PC-9 (cell line): ENCODE results near the gene ZNF526. TPM values are rescaled to one million over a fixed set of nuclear protein-coding genes. Genes with fewer than 3 reads are reported as not detected.

Experiments
- BruUV-seq: library from RNA; stranded (reverse); fragments of 400-500 nt; replicated peaks from 2 replicates; lab custom pipeline; 2021; lab: Mats Ljungman, UMichigan
- CTCF ChIA-PET: fragments of 300-600 bp; sonication (Branson Sonifier 250); formaldehyde crosslinking; loops from one replicate; lab custom pipeline; 2022; ENCODE audit warnings: antibody characterized with exemption; lab: Charles Lee
- POLR2A ChIA-PET: fragments of 300-600 bp; sonication (Branson Sonifier 250); formaldehyde crosslinking; loops from one replicate; lab custom pipeline; 2022; ENCODE audit warnings: antibody characterized with exemption; ENCODE audit not compliant: unreplicated experiment; lab: Charles Lee
- DNase-seq, 2 experiments: peaks; one replicate each; pipeline versions ENCODE4 v3.0.0 to v3.0.0-alpha.2; 2015 to 2022; ENCODE audit warnings: mixed read lengths in 1 of 2
- H2AFZ ChIP-seq: fragments of 200-600 bp; sonication (generic); 2 replicates; pipeline ENCODE4 v1.8.1; 2017; ENCODE audit warnings: antibody characterized with exemption
- H3F3A ChIP-seq: fragments of 200-600 bp; sonication (generic); 2 replicates; pipeline ENCODE4 v1.8.1; 2017; ENCODE audit warnings: antibody characterized with exemption, mild to moderate bottlenecking, low read depth; ENCODE audit not compliant: insufficient read depth
- H3K27ac ChIP-seq: fragments of 200-600 bp; sonication (generic); 2 replicates; pipeline ENCODE4 v1.6.1; 2016; ENCODE audit warnings: mixed run types
- H3K27me3 ChIP-seq: fragments of 200-600 bp; sonication (generic); 2 replicates; pipeline ENCODE4 v1.6.1; 2016; ENCODE audit warnings: low read depth, mixed run types; ENCODE audit not compliant: insufficient read depth
- H3K36me3 ChIP-seq: fragments of 200-600 bp; sonication (generic); 2 replicates; pipeline ENCODE4 v1.6.1; 2016; ENCODE audit warnings: low read depth, mixed run types
- H3K4me1 ChIP-seq: fragments of 200-600 bp; sonication (generic); replicated peaks from 2 replicates; pipeline ENCODE4 v1.6.1; 2016; ENCODE audit warnings: mixed run types; ENCODE audit not compliant: insufficient read depth
- H3K4me2 ChIP-seq: fragments of 200-600 bp; sonication (generic); 2 replicates; pipeline ENCODE4 v1.6.1; 2017; ENCODE audit warnings: mixed run types
- H3K4me3 ChIP-seq: fragments of 200-600 bp; sonication (generic); 2 replicates; pipeline ENCODE4 v1.6.1; 2016; ENCODE audit warnings: mixed run types
- H3K79me2 ChIP-seq: fragments of 200-600 bp; sonication (generic); 2 replicates; pipeline ENCODE4 v1.6.1; 2017; ENCODE audit warnings: low read depth, mixed run types
- H3K9me2 ChIP-seq: fragments of 200-600 bp; sonication (generic); 2 replicates; pipeline ENCODE4 v1.8.1; 2017; ENCODE audit warnings: mild to moderate bottlenecking; ENCODE audit not compliant: insufficient read depth
- H3K9me3 ChIP-seq: fragments of 200-600 bp; sonication (generic); 2 replicates; pipeline ENCODE4 v1.8.1; 2016; ENCODE audit warnings: low read depth; ENCODE audit not compliant: insufficient read depth
- H4K20me1 ChIP-seq: fragments of 200-600 bp; sonication (generic); 2 replicates; pipeline ENCODE4 v1.8.1; 2017; ENCODE audit not compliant: insufficient read depth
- EZH2 ChIP-seq: fragments of 200-600 bp; sonication (generic); IDR thresholded peaks from 2 replicates; pipeline ENCODE4 v1.8.0; 2017; ENCODE audit warnings: antibody characterized with exemption, low read depth
- intact Hi-C: fragments of 100-400 bp; cut with micrococcal nuclease; formaldehyde crosslinking; loops from one replicate; pipeline ENCODE4 v1.10.0; 2022; ENCODE audit not compliant: unreplicated experiment
- total RNA-seq: library from RNA; stranded (reverse); gene quantifications from 2 replicates; pipeline ENCODE4 v1.2.3, GENCODE V29; 2021
- TF ChIP-seq, protein P1 (sequence below): fragments of 200-600 bp; sonication (generic); conservative IDR thresholded peaks from 2 replicates; pipeline ENCODE4 v1.6.1; 2017; ENCODE audit warnings: mixed run types, antibody characterized with exemption, mild to moderate bottlenecking, moderate library complexity

The ZNF526 gene
- total RNA-seq, 1 experiment from 2014 or later, result 13.4 TPM

DNA sequence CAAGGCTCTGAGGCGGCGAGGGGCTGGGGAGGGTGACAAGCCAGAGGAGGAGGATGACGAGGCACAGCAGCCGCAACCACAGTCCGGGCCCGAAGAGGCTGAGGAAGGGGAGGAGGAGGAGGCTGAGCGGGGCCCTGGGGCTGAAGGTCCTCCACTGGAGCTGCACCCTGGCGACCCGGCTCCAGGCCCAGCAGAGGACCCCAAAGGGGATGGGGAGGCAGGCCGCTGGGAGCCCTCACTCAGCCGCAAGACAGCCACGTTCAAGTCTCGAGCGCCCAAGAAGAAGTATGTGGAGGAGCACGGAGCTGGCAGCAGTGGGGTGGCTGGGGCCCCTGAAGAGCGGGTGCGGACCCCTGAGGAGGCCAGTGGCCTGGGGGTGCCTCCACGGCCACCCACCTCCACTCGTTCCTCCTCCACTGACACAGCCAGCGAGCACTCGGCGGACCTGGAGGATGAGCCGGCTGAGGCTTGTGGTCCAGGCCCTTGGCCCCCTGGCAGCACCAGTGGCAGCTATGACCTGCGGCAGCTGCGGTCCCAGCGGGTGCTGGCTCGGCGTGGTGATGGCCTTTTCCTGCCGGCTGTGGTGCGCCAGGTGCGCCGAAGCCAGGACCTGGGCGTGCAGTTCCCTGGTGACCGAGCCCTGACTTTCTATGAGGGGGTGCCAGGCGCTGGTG, 51.9 kb downstream of the ZNF526 start:
- Histone ChIP-seq H3K4me3 (no peak overlapping the region), H3K79me2 (peaks cover 19% of the 10 kb centered on the region), H3K27ac (no peak overlapping the region), H2AFZ (no peak overlapping the region), H3K9me2 (no peaks in the 10 kb centered on the region), H3K4me2 (no peak overlapping the region), H3K27me3 (no peaks in the 10 kb centered on the region), H4K20me1 (no peaks in the 10 kb centered on the region; the same call in 1 of the 2 replicates), H3K36me3 (no peaks in the 10 kb centered on the region; the same call in 1 of the 2 replicates), H3K9me3 (no peaks in the 10 kb centered on the region), H3F3A (no peaks in the 10 kb centered on the region; the same call in 1 of the 2 replicates), H3K4me1 (peaks cover 20% of the 10 kb centered on the region)
- intact Hi-C loops, result no loop called here
- DNase-seq, result no peak
- ChIA-PET POLR2A (no interaction called here), CTCF (no interaction called here)
- BruUV-seq, result no TSS peak
- TF ChIP-seq EZH2, result no peak
- TF ChIP-seq, protein P1, sequence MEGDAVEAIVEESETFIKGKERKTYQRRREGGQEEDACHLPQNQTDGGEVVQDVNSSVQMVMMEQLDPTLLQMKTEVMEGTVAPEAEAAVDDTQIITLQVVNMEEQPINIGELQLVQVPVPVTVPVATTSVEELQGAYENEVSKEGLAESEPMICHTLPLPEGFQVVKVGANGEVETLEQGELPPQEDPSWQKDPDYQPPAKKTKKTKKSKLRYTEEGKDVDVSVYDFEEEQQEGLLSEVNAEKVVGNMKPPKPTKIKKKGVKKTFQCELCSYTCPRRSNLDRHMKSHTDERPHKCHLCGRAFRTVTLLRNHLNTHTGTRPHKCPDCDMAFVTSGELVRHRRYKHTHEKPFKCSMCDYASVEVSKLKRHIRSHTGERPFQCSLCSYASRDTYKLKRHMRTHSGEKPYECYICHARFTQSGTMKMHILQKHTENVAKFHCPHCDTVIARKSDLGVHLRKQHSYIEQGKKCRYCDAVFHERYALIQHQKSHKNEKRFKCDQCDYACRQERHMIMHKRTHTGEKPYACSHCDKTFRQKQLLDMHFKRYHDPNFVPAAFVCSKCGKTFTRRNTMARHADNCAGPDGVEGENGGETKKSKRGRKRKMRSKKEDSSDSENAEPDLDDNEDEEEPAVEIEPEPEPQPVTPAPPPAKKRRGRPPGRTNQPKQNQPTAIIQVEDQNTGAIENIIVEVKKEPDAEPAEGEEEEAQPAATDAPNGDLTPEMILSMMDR, result no peak

DNA sequence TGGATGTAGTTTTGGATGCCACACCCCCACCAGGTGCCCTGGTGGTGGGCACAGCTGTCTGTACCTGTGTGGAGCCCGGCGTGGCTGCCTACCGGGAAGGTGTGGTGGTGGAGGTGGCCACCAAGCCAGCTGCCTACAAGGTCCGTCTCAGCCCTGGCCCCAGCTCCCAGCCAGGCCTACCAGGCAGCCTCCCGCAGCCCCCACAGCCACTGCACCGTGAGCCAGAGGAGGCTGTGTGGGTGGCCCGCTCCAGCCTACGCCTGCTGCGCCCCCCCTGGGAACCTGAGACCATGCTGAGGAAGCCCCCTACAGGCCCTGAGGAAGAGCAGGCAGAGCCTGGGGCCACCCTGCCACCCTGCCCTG, 52.4 kb downstream of the ZNF526 start:
- Histone ChIP-seq H3K4me3 (no peak overlapping the region), H3K9me2 (no peaks in the 10 kb centered on the region), H2AFZ (no peak overlapping the region), H3K27me3 (no peaks in the 10 kb centered on the region), H4K20me1 (no peaks in the 10 kb centered on the region; the same call in 1 of the 2 replicates), H3K4me1 (peaks cover 17% of the 10 kb centered on the region), H3K79me2 (peaks cover 19% of the 10 kb centered on the region), H3K27ac (no peak overlapping the region), H3F3A (peaks cover 3% of the 10 kb centered on the region; the same call in 1 of the 2 replicates), H3K9me3 (no peaks in the 10 kb centered on the region), H3K36me3 (no peaks in the 10 kb centered on the region; the same call in 1 of the 2 replicates), H3K4me2 (no peak overlapping the region)
- ChIA-PET CTCF (no interaction called here), POLR2A (no interaction called here)
- intact Hi-C loops, result no loop called here
- BruUV-seq, result no TSS peak
- TF ChIP-seq EZH2, result no peak
- TF ChIP-seq, protein P1, result no peak
- DNase-seq, result no peak

DNA sequence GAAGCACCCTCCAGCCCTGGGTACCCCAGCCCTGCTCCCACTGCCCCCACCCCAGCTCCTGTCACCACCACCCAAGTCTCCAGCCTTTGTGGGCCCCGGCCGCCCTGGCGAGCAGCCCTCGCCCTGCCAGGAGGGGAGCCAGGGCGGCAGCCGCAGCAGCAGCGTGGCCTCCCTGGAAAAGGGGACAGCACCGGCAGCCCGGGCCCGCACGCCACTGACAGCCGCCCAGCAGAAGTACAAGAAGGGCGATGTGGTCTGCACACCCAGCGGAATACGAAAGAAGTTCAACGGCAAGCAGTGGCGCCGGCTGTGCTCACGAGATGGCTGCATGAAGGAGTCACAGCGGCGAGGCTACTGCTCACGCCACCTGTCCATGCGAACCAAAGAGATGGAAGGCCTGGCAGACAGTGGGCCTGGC, 52.9 kb downstream of the ZNF526 start:
- DNase-seq, result no peak
- intact Hi-C loops, result no loop called here
- peaks cover 6% of the 10 kb centered on the region; the same call in 1 of the 2 replicates for H3F3A ChIP-seq
- H2AFZ ChIP-seq, result no peak overlapping the region
- peaks cover 13% of the 10 kb centered on the region for H3K4me1 ChIP-seq
- H3K4me3 ChIP-seq, result no peak overlapping the region
- H3K4me2 ChIP-seq, result no peak overlapping the region
- H3K27me3 ChIP-seq, result no peaks in the 10 kb centered on the region
- H3K79me2 ChIP-seq, result peaks cover 19% of the 10 kb centered on the region
- no peaks in the 10 kb centered on the region for H3K9me2 ChIP-seq
- no TSS peak for BruUV-seq
- H4K20me1 ChIP-seq, result no peaks in the 10 kb centered on the region; the same call in 1 of the 2 replicates
- no peak for TF ChIP-seq EZH2
- TF ChIP-seq, protein P1, result no peak
- no peaks in the 10 kb centered on the region for H3K9me3 ChIP-seq
- ChIA-PET CTCF (no interaction called here), POLR2A (no interaction called here)
- no peak overlapping the region for H3K27ac ChIP-seq
- no peaks in the 10 kb centered on the region; the same call in 1 of the 2 replicates for H3K36me3 ChIP-seq
